ENCODE data around the gene RGMA.

DNA sequence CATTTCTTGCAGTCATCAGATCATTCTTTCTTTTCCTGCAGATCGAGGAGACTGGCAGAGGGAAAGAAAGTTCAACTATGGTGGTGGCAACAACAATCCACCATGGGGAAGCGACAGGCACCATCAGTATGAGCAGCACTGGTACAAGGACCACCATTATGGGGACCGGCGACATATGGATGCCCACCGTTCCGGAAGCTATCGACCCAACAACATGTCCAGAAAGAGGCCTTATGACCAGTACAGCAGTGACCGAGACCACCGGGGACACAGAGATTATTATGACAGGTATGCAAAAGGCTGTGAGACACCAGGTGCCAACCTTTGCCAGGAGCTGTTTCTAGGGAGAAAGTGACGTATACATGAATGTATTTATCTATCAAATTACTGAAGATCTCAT lies 69.0 kb downstream of the RGMA start:
- TF ChIP-seq, protein P1, sequence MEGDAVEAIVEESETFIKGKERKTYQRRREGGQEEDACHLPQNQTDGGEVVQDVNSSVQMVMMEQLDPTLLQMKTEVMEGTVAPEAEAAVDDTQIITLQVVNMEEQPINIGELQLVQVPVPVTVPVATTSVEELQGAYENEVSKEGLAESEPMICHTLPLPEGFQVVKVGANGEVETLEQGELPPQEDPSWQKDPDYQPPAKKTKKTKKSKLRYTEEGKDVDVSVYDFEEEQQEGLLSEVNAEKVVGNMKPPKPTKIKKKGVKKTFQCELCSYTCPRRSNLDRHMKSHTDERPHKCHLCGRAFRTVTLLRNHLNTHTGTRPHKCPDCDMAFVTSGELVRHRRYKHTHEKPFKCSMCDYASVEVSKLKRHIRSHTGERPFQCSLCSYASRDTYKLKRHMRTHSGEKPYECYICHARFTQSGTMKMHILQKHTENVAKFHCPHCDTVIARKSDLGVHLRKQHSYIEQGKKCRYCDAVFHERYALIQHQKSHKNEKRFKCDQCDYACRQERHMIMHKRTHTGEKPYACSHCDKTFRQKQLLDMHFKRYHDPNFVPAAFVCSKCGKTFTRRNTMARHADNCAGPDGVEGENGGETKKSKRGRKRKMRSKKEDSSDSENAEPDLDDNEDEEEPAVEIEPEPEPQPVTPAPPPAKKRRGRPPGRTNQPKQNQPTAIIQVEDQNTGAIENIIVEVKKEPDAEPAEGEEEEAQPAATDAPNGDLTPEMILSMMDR (IDR thresholded peaks at IDR 0.05; ENCODE audit: poor library complexity, severe bottlenecking): no peak
- TF ChIP-seq EP300 (conservative IDR thresholded peaks at IDR 0.05; ENCODE audit: poor library complexity, severe bottlenecking): no peak
- TF ChIP-seq, protein P2, sequence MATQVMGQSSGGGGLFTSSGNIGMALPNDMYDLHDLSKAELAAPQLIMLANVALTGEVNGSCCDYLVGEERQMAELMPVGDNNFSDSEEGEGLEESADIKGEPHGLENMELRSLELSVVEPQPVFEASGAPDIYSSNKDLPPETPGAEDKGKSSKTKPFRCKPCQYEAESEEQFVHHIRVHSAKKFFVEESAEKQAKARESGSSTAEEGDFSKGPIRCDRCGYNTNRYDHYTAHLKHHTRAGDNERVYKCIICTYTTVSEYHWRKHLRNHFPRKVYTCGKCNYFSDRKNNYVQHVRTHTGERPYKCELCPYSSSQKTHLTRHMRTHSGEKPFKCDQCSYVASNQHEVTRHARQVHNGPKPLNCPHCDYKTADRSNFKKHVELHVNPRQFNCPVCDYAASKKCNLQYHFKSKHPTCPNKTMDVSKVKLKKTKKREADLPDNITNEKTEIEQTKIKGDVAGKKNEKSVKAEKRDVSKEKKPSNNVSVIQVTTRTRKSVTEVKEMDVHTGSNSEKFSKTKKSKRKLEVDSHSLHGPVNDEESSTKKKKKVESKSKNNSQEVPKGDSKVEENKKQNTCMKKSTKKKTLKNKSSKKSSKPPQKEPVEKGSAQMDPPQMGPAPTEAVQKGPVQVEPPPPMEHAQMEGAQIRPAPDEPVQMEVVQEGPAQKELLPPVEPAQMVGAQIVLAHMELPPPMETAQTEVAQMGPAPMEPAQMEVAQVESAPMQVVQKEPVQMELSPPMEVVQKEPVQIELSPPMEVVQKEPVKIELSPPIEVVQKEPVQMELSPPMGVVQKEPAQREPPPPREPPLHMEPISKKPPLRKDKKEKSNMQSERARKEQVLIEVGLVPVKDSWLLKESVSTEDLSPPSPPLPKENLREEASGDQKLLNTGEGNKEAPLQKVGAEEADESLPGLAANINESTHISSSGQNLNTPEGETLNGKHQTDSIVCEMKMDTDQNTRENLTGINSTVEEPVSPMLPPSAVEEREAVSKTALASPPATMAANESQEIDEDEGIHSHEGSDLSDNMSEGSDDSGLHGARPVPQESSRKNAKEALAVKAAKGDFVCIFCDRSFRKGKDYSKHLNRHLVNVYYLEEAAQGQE (IDR thresholded peaks at IDR 0.05; ENCODE audit: borderline replicate concordance): no peak
- TF ChIP-seq SMC3 (conservative IDR thresholded peaks at IDR 0.05; ENCODE audit: poor library complexity): no peak
- no peak for TF ChIP-seq EZH2 (IDR thresholded peaks at IDR 0.05; ENCODE audit: borderline replicate concordance, insufficient read depth, low read length, poor library complexity, severe bottlenecking)
- no peak for TF ChIP-seq TAF1 (IDR thresholded peaks at IDR 0.05; ENCODE audit: low read depth)
- no peak for TF ChIP-seq POLR2AphosphoS5 (IDR thresholded peaks at IDR 0.05)
- no peak for TF ChIP-seq MXI1 (conservative IDR thresholded peaks at IDR 0.05; ENCODE audit: poor library complexity, severe bottlenecking)

Measured in neural cell (in vitro differentiated cells).